ENCODE measurements around the gene ANAPC16.
A peak's percentile ranks its signal among the peaks of the same experiment; 100 is the strongest.
"Not testable (repeated sequence)": the region's sequence is repeated elsewhere in the genome, so short reads cannot be mapped to it uniquely, and the experiment has no call there.

The ANAPC16 gene

DNA sequence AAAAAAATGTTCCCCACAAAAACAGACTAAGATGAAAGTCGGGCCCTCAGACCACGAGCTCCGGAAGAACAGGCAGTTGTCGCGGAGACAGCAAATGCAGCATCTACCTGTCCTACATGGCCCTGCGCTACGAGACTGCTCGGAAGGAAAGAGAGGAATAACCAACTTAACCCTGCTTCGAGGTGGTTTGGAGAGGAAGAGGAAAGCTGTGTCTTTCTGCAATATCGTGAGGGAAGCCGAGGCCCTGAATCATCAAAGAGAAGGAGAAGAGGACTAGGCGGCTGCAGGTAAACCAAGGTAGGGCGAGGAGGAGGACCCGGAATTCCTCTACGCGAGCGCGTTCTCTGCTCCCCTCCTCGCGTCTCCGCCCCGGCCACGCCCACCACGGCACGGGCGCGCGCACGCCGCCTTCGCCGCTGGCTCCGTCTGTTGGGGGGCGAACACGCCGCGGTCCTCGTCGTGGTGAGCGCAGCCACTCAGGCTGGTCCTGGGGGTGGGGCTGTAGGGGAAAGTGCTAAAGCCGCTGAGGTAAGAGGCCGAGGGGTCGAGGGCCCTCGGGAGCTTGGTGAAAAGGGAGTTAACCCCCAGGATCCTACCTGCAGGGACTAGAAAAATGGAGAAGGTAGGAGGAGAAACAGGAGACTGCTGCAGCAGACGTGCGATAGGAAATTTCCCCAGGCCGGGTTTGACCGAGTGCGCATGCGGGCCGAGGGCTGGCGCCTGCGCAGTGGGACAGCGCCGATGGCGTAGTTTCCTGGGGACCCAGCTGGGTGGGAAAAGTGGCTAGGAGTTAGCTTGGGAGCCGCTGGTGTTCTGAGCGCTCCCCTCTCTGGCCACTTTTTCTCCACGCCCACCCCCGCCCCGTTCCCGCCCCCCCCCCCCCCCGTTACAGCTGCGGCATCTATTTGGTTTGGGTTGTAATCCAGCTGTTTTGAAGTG is at the start of gene ANAPC16, which contains the start of gene ASCC1:
TSS of gene ANAPC16 (plus strand) at position 402 of the 939 bp plus-strand sequence. CDS start 7,903 bp downstream, outside the sequence.
TSS of gene ASCC1 (minus strand) at position 666 of the 939 bp plus-strand sequence. CDS start 2,978 bp downstream, outside the sequence.
- DNase-seq = peak; percentile 2

DNA sequence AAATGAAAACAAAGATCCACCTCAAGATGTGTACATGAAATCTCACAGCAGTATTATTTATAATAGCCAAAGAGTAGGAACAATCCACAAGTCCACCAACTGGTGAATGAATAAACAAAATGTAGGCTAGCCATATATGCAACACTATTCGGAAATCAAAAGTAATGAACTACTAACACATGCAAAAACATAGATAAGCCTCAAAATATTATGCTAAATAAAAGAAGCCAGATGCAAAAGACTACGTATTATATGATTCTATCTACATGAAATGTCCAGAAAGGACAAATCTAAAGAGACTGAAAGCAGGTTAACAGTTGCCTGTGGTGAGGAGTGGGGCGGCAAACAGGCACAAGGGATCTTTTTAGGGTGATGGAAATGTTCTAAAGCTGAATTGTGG is 48.7 kb upstream of the ANAPC16 start:
- no peak for DNase-seq

- DNase-seq = no peak
Measured at GRCh38 chr10:72170263-72170662, 45.5 kb upstream of the ANAPC16 start.

GRCh38 chr10:72170733-72171132 is 45.1 kb upstream of the ANAPC16 start:
- DNase-seq = no peak

DNA sequence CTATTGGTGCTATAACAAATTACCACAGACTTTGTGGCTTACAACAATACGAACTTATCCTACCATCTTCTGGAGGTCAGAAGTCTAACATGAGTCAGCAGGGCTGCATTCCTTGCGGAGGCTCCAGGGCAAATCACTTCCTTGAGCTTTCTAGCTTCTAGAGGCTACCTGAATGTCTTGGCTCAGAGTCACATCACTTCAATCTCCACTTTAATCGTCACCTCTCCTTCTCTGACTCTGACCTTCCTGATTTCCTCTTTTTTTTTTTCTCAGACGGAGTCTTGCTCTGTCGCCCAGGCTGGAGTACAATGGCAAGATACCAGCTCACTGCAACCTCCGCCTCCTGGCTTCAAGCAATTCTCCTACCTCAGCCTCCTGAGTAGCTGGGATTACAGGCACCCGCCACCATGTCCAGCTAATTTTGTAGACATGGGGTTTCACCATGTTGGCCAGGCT is 44.6 kb upstream of the ANAPC16 start:
- no peak for DNase-seq

- DNase-seq = no peak
Measured at GRCh38 chr10:72173262-72173618, 42.6 kb upstream of the ANAPC16 start.

DNA sequence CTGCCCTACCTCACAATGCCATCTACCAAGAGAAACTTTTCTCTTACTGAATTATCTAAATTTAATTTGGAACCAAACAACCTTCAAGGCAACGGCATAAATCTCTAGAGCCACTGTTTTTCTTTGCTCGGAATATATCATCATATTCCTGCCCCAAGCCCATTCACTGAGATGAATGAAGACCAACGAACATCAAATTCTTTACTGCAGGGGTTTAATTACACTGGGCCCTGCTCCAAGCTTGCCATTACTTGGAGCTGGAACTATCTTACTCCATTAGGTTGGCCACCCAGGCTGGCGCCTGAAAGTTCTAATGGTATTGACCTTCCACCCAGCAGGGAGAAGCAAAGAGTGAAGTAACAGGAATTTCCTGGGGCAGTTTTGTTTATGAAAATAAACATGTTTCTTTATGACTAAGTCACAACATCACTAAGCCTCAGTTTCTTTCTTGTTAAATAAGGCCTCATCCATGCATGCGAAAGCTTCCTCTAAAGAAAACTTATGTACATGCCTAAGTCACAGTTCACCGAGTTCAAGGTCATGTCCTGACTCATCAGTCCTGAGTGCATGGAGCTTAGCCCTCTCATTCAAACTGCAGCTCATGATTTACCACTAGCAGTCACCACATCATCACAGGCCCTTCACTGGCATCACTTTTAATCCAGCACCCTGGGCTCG is 42.1 kb upstream of the ANAPC16 start:
- no peak for DNase-seq

- no peak for DNase-seq
Measured at GRCh38 chr10:72174297-72174662, 41.5 kb upstream of the ANAPC16 start.

DNA sequence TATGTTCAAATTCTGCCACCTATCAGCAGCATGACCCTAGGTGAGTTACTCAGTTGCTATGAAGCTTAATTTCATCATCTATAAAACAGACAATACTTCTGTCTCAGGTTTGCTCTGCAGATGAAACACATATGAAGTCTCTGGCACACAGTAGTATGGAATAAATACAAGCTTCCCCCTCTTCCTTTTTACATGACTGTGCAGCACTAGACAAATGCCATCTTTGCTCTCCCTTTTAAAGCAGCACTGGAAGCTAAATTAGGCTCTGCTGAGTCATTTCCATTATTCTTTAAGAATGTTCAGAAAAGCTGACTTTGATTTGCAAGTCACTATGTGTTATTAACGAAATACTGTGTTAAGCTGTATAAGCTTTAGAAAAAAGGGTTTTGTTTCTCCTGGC is 40.7 kb upstream of the ANAPC16 start:
- no peak for DNase-seq

GRCh38 chr10:72176701-72177100 is 39.1 kb upstream of the ANAPC16 start:
- DNase-seq = no peak

GRCh38 chr10:72177454-72177853 is 38.4 kb upstream of the ANAPC16 start:
- DNase-seq = no peak

DNA sequence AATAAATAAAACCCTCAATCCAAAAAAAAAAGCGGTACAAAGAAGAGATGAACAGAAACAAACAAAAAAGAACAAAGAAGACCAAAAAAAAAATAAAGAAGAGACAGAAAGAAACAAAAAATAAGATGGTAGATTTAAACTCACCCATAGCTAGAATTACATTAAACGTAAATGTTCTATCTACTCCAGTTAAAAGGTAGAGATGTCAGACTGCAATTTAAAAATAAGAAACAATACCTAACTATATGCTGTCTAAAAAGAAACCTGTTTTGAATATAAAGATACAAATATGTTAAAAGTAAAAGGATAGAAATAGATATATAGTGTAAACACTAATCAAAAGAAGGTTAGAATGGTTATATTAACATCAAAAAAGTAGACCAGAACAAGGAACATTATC is 31.7 kb upstream of the ANAPC16 start:
- DNase-seq = no peak

DNA sequence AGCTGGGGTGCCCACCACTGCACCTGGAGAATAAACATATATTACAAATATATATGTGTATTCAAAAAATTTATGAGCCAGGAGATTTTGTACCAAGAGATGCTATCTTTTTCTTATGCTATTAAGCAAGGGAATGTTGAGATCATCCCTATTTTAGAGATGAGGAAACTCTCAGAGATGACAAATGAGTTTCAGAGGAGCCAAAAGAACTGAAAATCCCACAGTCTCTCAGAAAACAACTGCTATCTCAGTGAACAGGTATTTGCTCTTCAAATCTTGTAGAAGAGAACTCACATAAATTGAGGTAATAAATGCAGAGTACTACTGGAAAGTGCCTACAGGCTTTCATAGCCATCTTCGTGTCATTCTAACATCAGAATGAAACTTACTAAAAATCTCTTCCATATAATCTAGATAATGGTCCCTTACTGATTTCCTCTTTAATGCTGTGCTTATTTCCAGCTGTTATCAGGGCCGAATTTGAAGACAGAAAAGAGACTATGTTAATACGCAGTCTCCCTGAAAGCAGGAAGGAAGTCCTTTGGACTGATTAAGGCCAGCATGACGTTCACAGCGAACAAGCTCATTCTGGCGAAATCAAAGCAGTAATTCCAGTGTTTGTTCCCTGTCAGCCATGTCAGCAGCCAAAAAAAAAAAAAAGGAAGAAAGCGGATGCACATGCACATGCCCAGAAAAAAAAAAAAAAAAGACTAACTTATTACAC is 29.4 kb upstream of the ANAPC16 start:
- DNase-seq = no peak

DNA sequence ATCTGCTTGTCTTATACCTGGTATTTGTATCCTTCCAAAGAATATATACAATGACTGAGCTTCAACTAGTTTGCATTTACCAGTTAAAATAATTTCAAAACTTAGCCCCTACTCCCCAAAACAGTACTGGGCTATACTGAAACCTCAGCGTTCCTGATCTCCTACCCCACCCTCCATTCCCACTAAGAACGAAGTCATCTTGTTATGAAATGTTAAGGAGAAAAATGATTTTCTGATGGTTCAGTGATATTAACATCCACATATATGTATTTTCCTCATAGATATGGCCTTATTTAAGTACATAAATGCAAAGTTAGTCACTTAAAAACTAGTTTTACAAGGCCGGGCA is 28.9 kb upstream of the ANAPC16 start:
- no peak for DNase-seq

GRCh38 chr10:72194949-72195348 is 20.9 kb upstream of the ANAPC16 start:
- no peak for DNase-seq

DNA sequence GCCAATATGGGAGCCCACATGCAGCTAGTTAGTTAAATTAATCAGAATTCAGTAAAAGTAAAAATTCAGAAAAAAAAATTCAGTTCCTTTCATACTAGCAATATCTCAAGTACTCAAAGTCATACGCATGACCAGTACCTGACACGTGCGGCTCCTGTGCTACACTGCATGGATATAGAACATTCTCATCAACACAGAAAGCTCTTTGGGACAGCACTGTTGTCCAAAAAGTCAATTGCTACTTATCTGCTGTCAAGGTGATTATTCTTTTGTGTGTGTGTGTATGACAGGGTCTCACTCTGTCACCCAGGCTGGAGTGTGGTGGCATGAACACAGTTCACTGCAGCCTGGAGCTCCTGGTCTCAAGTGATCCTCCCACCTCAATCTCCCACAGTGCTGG is 14.9 kb upstream of the ANAPC16 start:
- no peak for DNase-seq

DNA sequence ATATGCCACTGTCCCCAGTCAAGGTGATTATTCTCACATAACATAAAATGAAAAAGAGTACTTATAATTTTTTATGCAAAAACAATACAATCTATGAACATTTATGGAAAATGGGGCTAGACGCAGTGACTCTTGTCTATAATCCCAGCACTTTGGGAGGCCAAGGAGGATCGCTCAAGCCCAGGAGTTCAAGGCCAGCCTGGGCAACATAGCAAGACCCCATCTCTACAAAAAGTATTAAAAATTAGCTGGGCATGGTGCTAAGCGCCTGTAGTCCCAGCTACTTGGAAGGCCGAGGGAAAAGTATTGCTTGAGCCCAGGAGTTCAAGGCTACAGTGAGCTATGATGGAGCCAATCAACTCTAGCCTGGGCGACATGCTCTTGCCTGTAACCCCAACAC is 14.5 kb upstream of the ANAPC16 start:
- no peak for DNase-seq

DNA sequence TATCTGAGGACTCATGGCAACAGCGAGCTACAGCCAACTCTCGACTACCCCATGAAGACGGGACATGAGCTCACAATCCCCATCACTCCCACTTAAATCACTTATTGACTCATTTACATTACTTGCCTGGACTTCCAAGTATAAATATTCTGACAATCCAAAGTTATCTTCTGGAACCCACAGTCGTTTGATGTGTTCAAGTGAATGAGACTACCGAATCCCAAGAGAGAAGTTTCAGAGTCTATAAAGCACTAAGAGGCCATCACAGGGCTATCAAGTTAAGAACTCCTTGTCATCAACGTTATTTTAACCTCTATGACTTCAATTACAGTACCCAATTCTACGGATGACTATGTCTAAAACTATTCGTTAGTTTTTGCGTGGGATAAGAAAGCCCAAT is 11.5 kb upstream of the ANAPC16 start:
- no peak for DNase-seq

GRCh38 chr10:72204724-72205123 is 11.1 kb upstream of the ANAPC16 start:
- DNase-seq = no peak

- DNase-seq = no peak
Measured at GRCh38 chr10:72206511-72207229, 9.1 kb upstream of the ANAPC16 start.

- DNase-seq = not testable (repeated sequence)
Measured at GRCh38 chr10:72208526-72208925, 7.3 kb upstream of the ANAPC16 start.

- not testable (repeated sequence) for DNase-seq
Measured at GRCh38 chr10:72211381-72211780, 4.4 kb upstream of the ANAPC16 start.

DNA sequence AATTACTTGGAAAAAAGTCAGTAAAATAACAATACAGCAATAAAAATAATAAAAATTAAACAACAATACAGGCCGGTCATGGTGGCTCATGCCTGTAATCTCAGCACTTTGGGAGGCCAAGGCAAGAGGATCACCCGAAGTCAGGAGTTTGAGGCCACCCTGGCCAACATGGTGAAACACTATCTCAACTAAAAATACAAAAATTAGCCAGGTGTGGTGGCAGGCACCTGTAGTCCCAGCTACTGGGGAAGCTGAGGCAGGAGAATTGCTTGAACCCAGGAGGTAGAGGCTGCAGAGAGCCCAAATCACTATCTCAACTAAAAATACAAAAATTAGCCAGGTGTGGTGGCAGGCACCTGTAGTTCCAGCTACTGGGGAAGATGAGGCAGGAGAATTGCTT is 4.0 kb upstream of the ANAPC16 start:
- DNase-seq = not testable (repeated sequence)

All from SIG-M5 (cell line).